COLO829 (cell line): ENCODE results near the gene TCEANC2.

ENCODE experiments used
- DNase-seq: peaks from one replicate; pipeline ENCODE4 v3.0.0; 2012; ENCODE audit warnings: low spot score

The TCEANC2 gene

DNA sequence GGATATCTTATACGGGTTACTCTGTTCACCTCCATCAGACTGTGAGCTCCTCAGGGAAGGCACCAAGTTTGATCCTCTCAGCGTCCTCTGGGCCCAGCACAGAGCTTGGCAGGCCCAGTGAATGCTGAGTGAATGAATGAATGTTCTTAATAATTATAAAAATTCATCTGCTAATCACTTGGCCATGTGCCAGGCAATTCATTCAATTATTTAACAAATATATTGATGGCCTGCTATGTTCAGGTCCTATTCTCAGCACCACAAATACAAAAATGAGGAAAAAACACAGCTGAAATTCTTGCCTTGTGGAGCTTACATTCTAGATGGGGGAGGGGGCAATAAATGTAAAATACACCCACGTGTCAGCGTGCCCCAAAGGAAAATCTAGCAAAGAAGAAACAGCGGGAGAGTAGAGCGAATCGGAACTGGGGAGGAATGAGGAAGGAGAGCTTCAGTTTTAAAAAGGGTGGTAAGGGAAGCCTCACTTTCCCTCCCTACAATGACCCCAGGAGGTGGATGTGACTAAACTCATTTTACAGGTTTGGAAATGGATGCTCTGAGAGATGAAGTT lies 83.6 kb downstream of the TCEANC2 start:
- DNase-seq, result no peak

DNA sequence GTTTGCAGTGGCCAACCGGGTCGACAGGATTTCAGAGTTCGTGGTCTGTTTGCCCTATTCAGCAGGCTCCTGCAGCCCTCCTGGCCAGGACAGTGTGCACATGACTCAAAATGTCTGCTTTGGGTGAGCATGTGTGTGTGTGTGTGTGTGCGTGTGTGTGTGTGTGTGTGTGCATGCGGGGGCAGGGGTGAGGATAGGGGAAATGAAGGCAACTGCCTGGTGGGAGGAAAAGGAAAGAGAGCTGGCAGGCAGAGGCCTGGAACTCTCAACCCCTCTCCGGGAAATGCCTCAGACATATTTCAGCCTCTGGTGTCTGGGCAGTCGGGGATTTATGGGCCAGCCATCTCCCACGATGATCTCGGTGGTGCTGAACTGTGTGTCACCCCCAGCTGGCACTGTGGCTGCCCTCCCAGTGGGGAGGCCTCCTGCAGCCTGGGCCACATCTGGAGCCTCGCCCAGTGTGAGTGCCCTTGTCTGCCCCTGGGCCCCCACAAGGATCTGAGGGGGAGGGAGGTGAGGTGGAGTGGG lies 84.2 kb downstream of the TCEANC2 start:
- no peak for DNase-seq

DNA sequence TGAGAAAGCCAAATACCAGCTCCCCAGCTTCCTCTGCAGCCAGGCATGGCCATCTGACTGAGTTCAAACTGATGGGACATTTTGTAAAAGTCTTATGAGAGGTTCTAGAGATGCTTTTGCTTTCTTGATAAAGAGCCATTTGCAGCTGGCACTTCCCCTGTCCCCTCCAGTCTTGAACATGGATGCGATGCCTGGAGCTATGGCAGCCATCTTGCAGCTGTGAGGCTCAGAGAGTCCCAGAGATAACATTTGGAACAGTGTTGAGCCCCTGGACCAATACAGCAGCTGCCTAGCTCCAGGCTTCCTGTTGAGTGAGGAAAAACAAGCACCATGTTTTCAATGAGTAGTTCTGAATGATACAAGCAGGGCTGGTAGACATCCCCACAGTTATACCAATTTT lies 85.6 kb downstream of the TCEANC2 start:
- no peak for DNase-seq

DNA sequence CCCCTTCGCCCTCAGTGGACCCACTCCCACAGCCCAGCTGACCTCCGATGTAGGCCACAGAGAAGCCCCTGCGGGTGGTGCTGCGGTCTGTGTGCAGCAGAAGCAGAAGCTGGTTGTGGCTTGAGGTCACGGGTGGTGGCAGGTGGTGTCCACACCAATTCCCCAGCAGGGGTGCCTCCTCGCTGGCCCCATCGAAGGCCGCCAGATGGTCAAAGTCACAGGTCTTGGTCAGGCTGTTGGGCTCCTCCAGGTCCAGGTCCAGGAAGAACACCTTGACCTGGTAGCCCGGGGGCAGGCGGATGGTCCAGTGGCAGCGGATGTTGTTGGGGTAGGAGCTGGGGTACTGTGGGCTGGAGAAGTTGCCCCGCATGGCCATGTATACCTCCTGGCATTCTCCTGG lies 86.3 kb downstream of the TCEANC2 start:
- DNase-seq, result no peak

GRCh38 chr1:54142146-54142900 lies 88.9 kb downstream of the TCEANC2 start:
- no peak for DNase-seq

DNA sequence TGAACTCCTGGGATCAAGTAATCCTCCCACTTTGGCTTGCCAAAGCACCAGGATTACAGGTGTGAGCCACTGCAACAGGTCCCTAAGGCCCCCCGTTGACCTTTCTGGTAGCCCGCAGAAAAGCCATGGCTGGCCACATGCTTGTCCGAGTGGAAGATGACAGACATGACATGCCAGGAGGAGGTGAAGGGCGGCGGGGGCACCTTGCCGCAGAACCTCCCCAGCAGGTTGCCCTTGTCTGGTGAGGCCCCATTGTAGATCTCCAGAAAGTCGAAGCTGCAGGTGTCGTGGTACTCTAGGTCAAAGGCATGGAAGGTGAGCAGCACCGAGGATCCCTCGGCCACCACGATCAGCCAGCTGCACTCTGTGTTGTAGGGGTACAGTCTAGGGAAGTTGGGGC lies 91.0 kb downstream of the TCEANC2 start:
- no peak for DNase-seq

- no peak for DNase-seq
Observed at GRCh38 chr1:54149734-54150133, 96.3 kb downstream of the TCEANC2 start.

DNA sequence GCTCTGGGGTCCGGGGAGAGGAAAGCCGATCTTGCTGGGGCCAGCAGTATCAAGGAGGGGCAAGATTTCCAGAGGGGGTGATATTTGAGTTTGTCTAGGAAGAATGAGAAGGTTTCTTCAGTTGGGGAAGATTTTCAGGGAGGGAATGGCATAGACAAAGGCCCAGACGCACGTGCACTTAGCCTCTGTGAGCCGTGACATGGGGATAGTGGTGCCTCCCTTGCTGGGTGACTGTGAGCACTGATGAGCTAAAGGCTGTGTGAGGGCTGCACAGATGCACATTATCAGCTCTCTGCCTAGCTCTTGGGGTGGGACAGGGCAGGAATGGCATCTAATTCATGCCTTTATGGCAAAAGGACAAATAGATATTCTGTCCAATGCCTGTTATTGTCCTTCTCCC lies 97.6 kb downstream of the TCEANC2 start:
- DNase-seq, result no peak

- no peak for DNase-seq
Observed at GRCh38 chr1:54152696-54153095, 99.3 kb downstream of the TCEANC2 start, which contains the start of gene CDCP2. Gene CDCP2, minus strand, starts transcription at chr1:54153000. Its CDS starts 78 bp downstream, at chr1:54152922.

- no peak for DNase-seq
Observed at GRCh38 chr1:54153535-54154439, 100.4 kb downstream of the TCEANC2 start.
